Stimulated activated CD4-positive, alpha-beta T cell treated with anti-CD3 and anti-CD28 coated beads, Interleukin-2, amount 100 ng/mL, for 4 hours (primary cell): Measurements from ENCODE around the gene IMP3.
"Not testable (repeated sequence)": the region's sequence is repeated elsewhere in the genome, so short reads cannot be mapped to it uniquely, and the experiment has no call there.

Experiments used
- DNase-seq: peaks from one replicate; pipeline ENCODE4 v3.0.0-alpha.2; 2020; ENCODE audit warnings: low read depth

Gene IMP3

GRCh38 chr15:75650908-75651809 lies 11.1 kb upstream of the IMP3 start:
- DNase-seq, result no peak

- no peak for DNase-seq
Observed at GRCh38 chr15:75649848-75650247, 9.8 kb upstream of the IMP3 start.

- DNase-seq, result no peak
Observed at GRCh38 chr15:75649045-75649761, 9.2 kb upstream of the IMP3 start.

- no peak for DNase-seq
Observed at GRCh38 chr15:75648156-75649000, 8.4 kb upstream of the IMP3 start.

- DNase-seq, result peak; percentile 61
Observed at GRCh38 chr15:75647370-75648155, 7.5 kb upstream of the IMP3 start, which contains the start of gene SNX33. SNX33 (plus strand) TSS chr15:75647912; CDS start chr15:75649103, 1,191 bp downstream.

- DNase-seq, result no peak
Observed at GRCh38 chr15:75646944-75647364, 6.9 kb upstream of the IMP3 start.

GRCh38 chr15:75646112-75646943 lies 6.3 kb upstream of the IMP3 start:
- DNase-seq, result no peak

- DNase-seq, result no peak
Observed at GRCh38 chr15:75644376-75644775, 4.4 kb upstream of the IMP3 start.

- no peak for DNase-seq
Observed at GRCh38 chr15:75641603-75642002, 1.6 kb upstream of the IMP3 start.

- no peak for DNase-seq
Observed at GRCh38 chr15:75641179-75641503, 1.1 kb upstream of the IMP3 start.

GRCh38 chr15:75640483-75641178 lies 607 bp upstream of the IMP3 start:
- DNase-seq, result peak; percentile 43

GRCh38 chr15:75639191-75639708 lies 774 bp downstream of the IMP3 start:
- DNase-seq, result no peak

- DNase-seq, result no peak
Observed at GRCh38 chr15:75637245-75638009, 2.6 kb downstream of the IMP3 start.

- DNase-seq, result no peak
Observed at GRCh38 chr15:75636026-75636425, 4.0 kb downstream of the IMP3 start.

- DNase-seq, result not testable (repeated sequence)
Observed at GRCh38 chr15:75633922-75634321, 6.1 kb downstream of the IMP3 start.

- DNase-seq, result no peak
Observed at GRCh38 chr15:75631935-75632334, 8.1 kb downstream of the IMP3 start.

GRCh38 chr15:75625542-75626347 lies 14.3 kb downstream of the IMP3 start, which contains the start of gene SNUPN:
SNUPN (minus strand) TSS chr15:75625725; CDS start chr15:75621051, 4,674 bp downstream.
- peak; percentile 91 for DNase-seq

GRCh38 chr15:75622505-75622904 lies 17.5 kb downstream of the IMP3 start:
- no peak for DNase-seq
